ENCODE results near the gene TPGS2.

DNA sequence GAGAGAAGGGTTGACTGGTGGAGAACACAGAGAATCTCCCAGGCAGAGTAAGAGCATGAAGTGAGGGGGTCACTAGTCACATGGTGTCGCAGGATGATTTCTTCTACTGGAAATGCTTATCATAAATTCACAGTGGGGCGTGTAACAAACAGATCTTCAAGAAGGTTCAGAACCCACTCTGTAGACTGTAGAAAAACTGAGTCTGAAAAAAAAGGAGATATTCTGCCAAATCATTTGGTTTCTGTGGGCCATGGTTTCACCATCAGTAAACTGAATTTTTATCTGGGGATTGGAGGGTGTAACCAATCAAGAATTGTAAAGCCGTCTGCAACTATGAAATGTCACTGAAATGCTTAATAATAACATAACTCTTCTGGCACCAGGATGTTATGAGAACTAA is 15.0 kb downstream of the TPGS2 start:
- TF ChIP-seq ZNF547 (CRISPR knock-in tag; IDR thresholded peaks at IDR 0.05) (no peak), ATF7 (IDR thresholded peaks at IDR 0.05) (no peak), ATF7 (CRISPR knock-in tag; IDR thresholded peaks at IDR 0.05) (no peak), NBN (conservative IDR thresholded peaks at IDR 0.05) (no peak), CENPX (CRISPR knock-in tag; IDR thresholded peaks at IDR 0.05) (no peak), CREB1 (IDR thresholded peaks at IDR 0.05) (no peak), CREB1 (CRISPR knock-in tag; IDR thresholded peaks at IDR 0.05) (no peak), NFE2 (CRISPR knock-in tag; IDR thresholded peaks at IDR 0.05) (no peak), CBFB (CRISPR knock-in tag; IDR thresholded peaks at IDR 0.05) (no peak), POLR2AphosphoS5 (IDR thresholded peaks at IDR 0.05; ENCODE audit: low read depth, low read length) (no peak), MED1 (CRISPR knock-in tag; IDR thresholded peaks at IDR 0.05) (no peak), SALL2 (CRISPR knock-in tag; IDR thresholded peaks at IDR 0.05) (no peak), POLR2A (IDR thresholded peaks at IDR 0.05; ENCODE audit: insufficient read depth in 1 of 2, low read depth in 2 of 2, low read length in 2 of 2) (no peak), ZNF350 (CRISPR knock-in tag; IDR thresholded peaks at IDR 0.05; ENCODE audit: borderline replicate concordance, low read depth) (no peak), ZBTB3 (CRISPR knock-in tag; IDR thresholded peaks at IDR 0.05; ENCODE audit: borderline replicate concordance, low read depth) (no peak)
